ENCODE data around the gene TMEM240.

Gene TMEM240

GRCh38 chr1:1547011-1547410, 6.6 kb upstream of the TMEM240 start:
- no peak for DNase-seq (ENCODE audit: extremely low spot score)
- CTCF ChIA-PET = interaction anchor here (1.1 to 3.9 kb wide), 3 partner anchors 9 to 30 kb away, joined by 3 to 15 read pairs (median 13); no protein-coding TSS in a partner anchor
- POLR2A ChIA-PET = no interaction called here
- TF ChIP-seq CTCF (IDR thresholded peaks at IDR 0.05; ENCODE audit: control extremely low read depth, extremely low read depth, low read depth, missing control alignments) = no peak

- TF ChIP-seq CTCF (IDR thresholded peaks at IDR 0.05; ENCODE audit: control extremely low read depth, extremely low read depth, low read depth, missing control alignments) = no peak
- CTCF ChIA-PET = interaction anchor here (1.1 to 3.9 kb wide), 3 partner anchors 10 to 29 kb away, joined by 3 to 15 read pairs (median 13); no protein-coding TSS in a partner anchor
- DNase-seq (ENCODE audit: extremely low spot score) = no peak
- POLR2A ChIA-PET = no interaction called here
These were observed 5.7 kb upstream of the TMEM240 start for GRCh38 chr1:1545946-1546737.

- TF ChIP-seq CTCF (IDR thresholded peaks at IDR 0.05; ENCODE audit: control extremely low read depth, extremely low read depth, low read depth, missing control alignments) = no peak
- ChIA-PET CTCF (interaction anchor here (3.9 kb wide), 1 partner anchor 11 kb away, joined by 13 read pairs; no protein-coding TSS in a partner anchor), POLR2A (no interaction called here)
- DNase-seq (ENCODE audit: extremely low spot score) = no peak
These were observed 4.1 kb upstream of the TMEM240 start for GRCh38 chr1:1544544-1544943.

- TF ChIP-seq CTCF (IDR thresholded peaks at IDR 0.05; ENCODE audit: control extremely low read depth, extremely low read depth, low read depth, missing control alignments) = no peak
- no peak for DNase-seq (ENCODE audit: extremely low spot score)
- CTCF ChIA-PET = interaction anchor here (0.6 to 3.9 kb wide), 2 partner anchors 12 to 197 kb away, joined by 3 to 13 read pairs; no protein-coding TSS in a partner anchor
- POLR2A ChIA-PET = no interaction called here
These were observed 3.3 kb upstream of the TMEM240 start for GRCh38 chr1:1543706-1544099.

- TF ChIP-seq CTCF (IDR thresholded peaks at IDR 0.05; ENCODE audit: control extremely low read depth, extremely low read depth, low read depth, missing control alignments) = no peak
- CTCF ChIA-PET = no interaction called here
- no peak for DNase-seq (ENCODE audit: extremely low spot score)
- POLR2A ChIA-PET = no interaction called here
These were observed 2.6 kb upstream of the TMEM240 start for GRCh38 chr1:1542766-1543705.
